ENCODE measurements around the gene TMEM42. TPM values are rescaled to one million over a fixed set of nuclear protein-coding genes. Genes with fewer than 3 reads are reported as not detected.
A peak's percentile ranks its signal among the peaks of the same experiment; 100 is the strongest.

Gene TMEM42
- total and polyA plus RNA-seq, 2 of the 13 experiments (the other 11 are each of a cell fraction or from before 2014, with no cell fraction given) = 5.5 to 24.5 TPM

- no peak for TF ChIP-seq ZBED4 (CRISPR knock-in tag; IDR thresholded peaks at IDR 0.05; ENCODE audit: borderline replicate concordance)
- no peak for TF ChIP-seq U2AF1 (optimal IDR thresholded peaks at IDR 0.05; ENCODE audit: low read depth, low read length)
- no peak for TF ChIP-seq ZZZ3 (CRISPR knock-in tag; IDR thresholded peaks at IDR 0.05; ENCODE audit: borderline replicate concordance)
- no peak for TF ChIP-seq MEIS1 (CRISPR knock-in tag; IDR thresholded peaks at IDR 0.05; ENCODE audit: borderline replicate concordance)
- peak; percentile 61 for TF ChIP-seq FOXA3 (CRISPR knock-in tag; IDR thresholded peaks at IDR 0.05)
- TF ChIP-seq CREBL2 (CRISPR knock-in tag; IDR thresholded peaks at IDR 0.05; ENCODE audit: borderline replicate concordance) = no peak
- no peak for TF ChIP-seq ZNF512 (CRISPR knock-in tag; IDR thresholded peaks at IDR 0.05)
- no peak for TF ChIP-seq ZNF589 (CRISPR knock-in tag; conservative IDR thresholded peaks at IDR 0.05)
- no peak for TF ChIP-seq ZFY (CRISPR knock-in tag; IDR thresholded peaks at IDR 0.05)
- peak; percentile 28; the same call in 1 of the 2 replicates for TF ChIP-seq FOSL2 (CRISPR knock-in tag; IDR thresholded peaks at IDR 0.05)
- peak; percentile 44; the same call in 1 of the 2 replicates for TF ChIP-seq ARID5B (CRISPR knock-in tag; IDR thresholded peaks at IDR 0.05)
- TF ChIP-seq TP53 (CRISPR knock-in tag; conservative IDR thresholded peaks at IDR 0.05) = no peak
- no peak for TF ChIP-seq SNRNP70 (IDR thresholded peaks at IDR 0.05; ENCODE audit: low read depth, low read length)
- 0 out of 2 replicates have a peak, but pooled peaks have one; percentile 24 for TF ChIP-seq ELF3 (CRISPR knock-in tag; IDR thresholded peaks at IDR 0.05)
- no peak for TF ChIP-seq ZBTB37 (CRISPR knock-in tag; IDR thresholded peaks at IDR 0.05)
- no peak for TF ChIP-seq ZBTB33 (CRISPR knock-in tag; IDR thresholded peaks at IDR 0.05)
- no peak for TF ChIP-seq SMARCE1 (IDR thresholded peaks at IDR 0.05; ENCODE audit: borderline replicate concordance)
Observed at GRCh38 chr3:44893097-44893496, 31.4 kb downstream of the TMEM42 start (continued).
